Kidney (tissue), 14 donors: ENCODE data around the gene ZNF749. TPM values are rescaled to one million over a fixed set of nuclear protein-coding genes. Genes with fewer than 3 reads are reported as not detected.
A peak's percentile ranks its signal among the peaks of the same experiment; 100 is the strongest.

Source experiments
- DNase-seq, 5 donors: peaks; one replicate each; pipeline ENCODE4 v3.0.0-alpha.2; 2013 to 2020
- FAIRE-seq: peaks from 2 replicates; lab custom pipeline; 2012; peaks lifted over from hg19 to GRCh38; lab: Jason Lieb, UNC
- H3K27ac ChIP-seq, 2 donors: one replicate each; pipeline ENCODE4 v1.7.0; 2013; ENCODE audit warnings: low read depth in 2 of 2, low read length in 2 of 2, inconsistent platforms in 1 of 2
- H3K27me3 ChIP-seq: one replicate; pipeline ENCODE4 v1.7.1; 2013; ENCODE audit warnings: low read length, inconsistent platforms; ENCODE audit not compliant: control insufficient read depth, insufficient read depth
- H3K36me3 ChIP-seq, 3 donors: one replicate each; pipeline versions ENCODE4 v1.7.0 to v1.7.1; 2013; ENCODE audit warnings: low read length in 3 of 3, control low read depth in 1 of 3, inconsistent platforms in 1 of 3; ENCODE audit not compliant: insufficient read depth in 3 of 3, control insufficient read depth in 2 of 3
- H3K4me1 ChIP-seq, 3 donors: one replicate each; pipeline versions ENCODE4 v1.7.0 to v1.7.1; 2013; ENCODE audit warnings: low read length in 3 of 3, inconsistent platforms in 1 of 3, low read depth in 1 of 3; ENCODE audit not compliant: control insufficient read depth in 2 of 3, insufficient read depth in 2 of 3
- H3K4me3 ChIP-seq, 3 donors: one replicate each; pipeline versions ENCODE4 v1.7.0 to v1.8.1; 2013; ENCODE audit warnings: low read length in 3 of 3, control low read depth in 1 of 3, inconsistent platforms in 1 of 3
- H3K9ac ChIP-seq, 3 donors: one replicate each; pipeline versions ENCODE4 v1.7.0 to v1.7.1; 2013; ENCODE audit warnings: low read length in 3 of 3, control low read depth in 1 of 3, inconsistent platforms in 1 of 3
- H3K9me3 ChIP-seq, 3 donors: one replicate each; pipeline versions ENCODE4 v1.7.0 to v1.7.1; 2013; ENCODE audit warnings: low read length in 3 of 3, control low read depth in 1 of 3, inconsistent platforms in 1 of 3; ENCODE audit not compliant: control insufficient read depth in 2 of 3, insufficient read depth in 1 of 3
- CTCF ChIP-seq: IDR thresholded peaks from 3 replicates; pipeline ENCODE4 v1.5.1; 2012; ENCODE audit warnings: mild to moderate bottlenecking, moderate library complexity, borderline replicate concordance; ENCODE audit not compliant: insufficient read depth; ENCODE audit errors: extremely low read depth
- intact Hi-C: fragments of 100-400 bp; cut with DNase I; formaldehyde crosslinking; loops from one replicate; pipeline ENCODE4 v1.11.1; 2022
- polyA plus RNA-seq: library from polyadenylated mRNA; stranded (reverse); fragments of 350-450 nt; fragmentation: Illumina TruSeq; extraction: RNeasy Lipid Tissue Mini Kit (QIAGEN cat#74804); gene quantifications from one replicate; pipeline ENCODE4 v1.2.3, GENCODE V29; 2014; ENCODE audit warnings: low read depth, low replicate concordance; ENCODE audit not compliant: insufficient read depth
- total RNA-seq: library from RNA; stranded (reverse); fragmentation: NEBNext Ultra II Directional; extraction: Animal tissue kit (Norgen Biotek cat#: 25700); gene quantifications from one replicate; pipeline ENCODE4 v1.2.1, GENCODE V29; 2021
- donor health status: control.
- donor health status: control.
- donor health status: control.
- donor health status: control.
- donor health status: control.
- donor health status: DM: yes; HTN: yes; CAD: no.
- donor health status: Normal renal cell carcinoma (clear cell type).

Gene ZNF749
- total and polyA plus RNA-seq, 2 donors from 2014 or later, result 9.9 to 14.2 TPM

- no peak for FAIRE-seq
- peaks cover 0 to 41% (median 10%) of the 10 kb centered on the region in 3 donors for H3K9me3 ChIP-seq
- DNase-seq, result no peak
- peaks cover 12 to 38% (median 34%) of the 10 kb centered on the region in 3 donors for H3K36me3 ChIP-seq
- TF ChIP-seq CTCF, result no peak
- H3K27ac ChIP-seq, result no peak overlapping the region
- no peak overlapping the region for H3K9ac ChIP-seq
- no peaks in the 10 kb centered on the region for H3K27me3 ChIP-seq
- no peak overlapping the region for H3K4me3 ChIP-seq
- intact Hi-C loops, result no loop called here
- H3K4me1 ChIP-seq, result no peaks in the 10 kb centered on the region
Measured at GRCh38 chr19:57419439-57419838, 15.7 kb upstream of the ZNF749 start.

GRCh38 chr19:57421037-57421436, 14.1 kb upstream of the ZNF749 start:
- peaks cover 0 to 41% (median 10%) of the 10 kb centered on the region in 3 donors for H3K9me3 ChIP-seq
- no peaks in the 10 kb centered on the region for H3K4me1 ChIP-seq
- no peak overlapping the region for H3K4me3 ChIP-seq
- H3K27me3 ChIP-seq, result no peaks in the 10 kb centered on the region
- intact Hi-C loops, result no loop called here
- no peak overlapping the region for H3K27ac ChIP-seq
- FAIRE-seq, result no peak
- H3K36me3 ChIP-seq, result peaks cover 10 to 34% (median 32%) of the 10 kb centered on the region in 3 donors
- DNase-seq, result no peak
- no peak overlapping the region for H3K9ac ChIP-seq
- TF ChIP-seq CTCF, result no peak

- H3K27me3 ChIP-seq, result no peaks in the 10 kb centered on the region
- peaks cover 0 to 12% (median 10%) of the 10 kb centered on the region in 3 donors for H3K4me1 ChIP-seq
- H3K9me3 ChIP-seq, result peaks cover 0 to 2% (median 0%) of the 10 kb centered on the region in 3 donors
- peak in 2 of 5 donors; percentile 30 to 59 for DNase-seq
- TF ChIP-seq CTCF, result no peak
- no peak overlapping the region for H3K27ac ChIP-seq
- intact Hi-C loops, result no loop called here
- H3K36me3 ChIP-seq, result peaks cover 4 to 6% (median 5%) of the 10 kb centered on the region in 3 donors
- H3K4me3 ChIP-seq, result peak overlapping the region; percentile 74 to 96 (median 83)
- no peak for FAIRE-seq
- peak overlapping the region; percentile 0 to 79 (median 31) for H3K9ac ChIP-seq
Measured at GRCh38 chr19:57434386-57435061, 601 bp upstream of the ZNF749 start.
